OCI-LY1 (cell line): Measurements from ENCODE around the gene EAPP.
"Not testable (repeated sequence)": the region's sequence is repeated elsewhere in the genome, so short reads cannot be mapped to it uniquely, and the experiment has no call there.

Source experiments
- H2AFZ ChIP-seq: fragments of 200-600 bp; sonication (generic), shearing (Covaris generic); 2 replicates; pipeline ENCODE4 v1.6.0; 2014; ENCODE audit warnings: antibody characterized with exemption, mild to moderate bottlenecking, low read length
- H3F3A ChIP-seq: fragments of 200-600 bp; sonication (generic), shearing (Covaris generic); 2 replicates; pipeline ENCODE4 v1.6.0; 2014; ENCODE audit warnings: mild to moderate bottlenecking, antibody characterized with exemption, low read length, moderate library complexity; ENCODE audit not compliant: insufficient read depth
- H3K27ac ChIP-seq: fragments of 200-600 bp; sonication (generic); 2 replicates; pipeline ENCODE4 v1.5.1; 2014; ENCODE audit warnings: low read length, mixed run types, mild to moderate bottlenecking, low read depth; ENCODE audit not compliant: poor library complexity, severe bottlenecking
- H3K27me3 ChIP-seq: fragments of 200-600 bp; sonication (generic); 2 replicates; pipeline ENCODE4 v1.6.0; 2014; ENCODE audit warnings: antibody characterized with exemption, mild to moderate bottlenecking, low read length, moderate library complexity; ENCODE audit not compliant: insufficient read depth
- H3K36me3 ChIP-seq: fragments of 200-600 bp; sonication (generic); 2 replicates; pipeline ENCODE4 v1.6.1; 2014; ENCODE audit warnings: mild to moderate bottlenecking, antibody characterized with exemption, low read length, moderate library complexity, mixed read lengths; ENCODE audit not compliant: insufficient read depth
- H3K4me1 ChIP-seq: fragments of 200-600 bp; sonication (generic); 2 replicates; pipeline ENCODE4 v1.5.1; 2014; ENCODE audit warnings: mild to moderate bottlenecking, low read length, moderate library complexity; ENCODE audit not compliant: insufficient read depth, severe bottlenecking
- H3K4me2 ChIP-seq: fragments of 200-600 bp; sonication (generic), shearing (Covaris generic); 2 replicates; pipeline ENCODE4 v1.6.1; 2014; ENCODE audit warnings: low read length
- H3K4me3 ChIP-seq: fragments of 200-600 bp; sonication (generic); 2 replicates; pipeline ENCODE4 v1.5.1; 2014; ENCODE audit warnings: low read length, low read depth, mild to moderate bottlenecking, mixed read lengths; ENCODE audit not compliant: poor library complexity, severe bottlenecking
- H3K79me2 ChIP-seq: fragments of 200-600 bp; shearing (Covaris generic); 2 replicates; pipeline ENCODE4 v1.6.1; 2016; ENCODE audit warnings: mixed run types, low read length, mixed read lengths; ENCODE audit not compliant: insufficient read depth
- H3K9ac ChIP-seq: fragments of 200-600 bp; sonication (generic), shearing (Covaris generic); 2 replicates; pipeline ENCODE4 v1.6.1; 2014; ENCODE audit warnings: mild to moderate bottlenecking, low read length, mixed read lengths
- H3K9me2 ChIP-seq: fragments of 200-600 bp; sonication (generic), shearing (Covaris generic); 2 replicates; pipeline ENCODE4 v1.6.1; 2014; ENCODE audit warnings: low read depth, mild to moderate bottlenecking, low read length, mixed read lengths
- H3K9me3 ChIP-seq: fragments of 200-600 bp; shearing (Covaris generic); 2 replicates; pipeline ENCODE4 v1.6.1; 2014; ENCODE audit warnings: low read length, mixed read lengths
- H4K20me1 ChIP-seq: fragments of 200-600 bp; sonication (generic), shearing (Covaris generic); 2 replicates; pipeline ENCODE4 v1.6.0; 2016; ENCODE audit warnings: mild to moderate bottlenecking, low read length; ENCODE audit not compliant: insufficient read depth
- EZH2 ChIP-seq: fragments of 200-600 bp; sonication (generic), shearing (Covaris generic); IDR thresholded peaks from 2 replicates; pipeline ENCODE4 v1.8.0; 2017; ENCODE audit warnings: borderline replicate concordance, mixed run types, mild to moderate bottlenecking, antibody characterized with exemption, low read length, moderate library complexity, mixed read lengths
- TF ChIP-seq, protein P1 (sequence below): fragments of 200-600 bp; sonication (generic), shearing (Covaris generic); IDR thresholded peaks from 2 replicates; pipeline ENCODE4 v1.5.1; 2017; ENCODE audit warnings: mild to moderate bottlenecking, antibody characterized with exemption, low read length, moderate library complexity, mixed read lengths

Gene EAPP

GRCh38 chr14:34540181-34541059 lies 919 bp upstream of the EAPP start:
- Histone ChIP-seq H3K4me1 (peaks cover 22% of the 10 kb centered on the region), H3K79me2 (peaks cover 22% of the 10 kb centered on the region), H3K4me3 (peak overlapping the region; percentile 90), H3K9ac (peak overlapping the region; percentile 37; the same call in 1 of the 2 replicates), H3K4me2 (peak overlapping the region; percentile 28; the same call in 1 of the 2 replicates)
- H3K9me3 ChIP-seq, H3K9me2 ChIP-seq, H2AFZ ChIP-seq, H3K36me3 ChIP-seq, H3F3A ChIP-seq, H3K27me3 ChIP-seq, H3K27ac ChIP-seq, H4K20me1 ChIP-seq: not testable (repeated sequence)

DNA sequence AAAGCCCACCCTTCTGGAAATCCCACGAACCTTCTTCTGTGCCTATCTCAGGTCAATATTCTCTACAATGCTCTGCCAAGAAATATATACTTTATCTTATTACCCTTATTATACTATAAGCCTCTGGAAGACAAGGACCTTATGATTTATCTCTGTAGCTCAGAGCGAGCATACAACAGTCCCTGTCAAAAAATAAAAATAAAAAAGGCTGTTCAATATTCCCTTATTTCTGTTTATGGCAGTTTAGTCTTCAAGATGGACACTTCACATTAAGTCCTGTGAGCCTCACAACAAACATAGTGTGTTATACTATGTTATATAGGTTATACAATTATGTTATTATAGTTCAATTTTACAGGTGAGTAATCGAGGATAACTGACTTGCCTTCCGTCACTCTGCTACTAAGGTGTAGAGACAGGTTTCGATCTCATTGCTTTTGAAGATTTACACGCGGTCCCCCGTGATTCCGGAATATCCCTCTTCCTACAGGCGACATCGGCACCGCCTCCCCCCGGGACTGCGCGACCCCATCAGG lies 562 bp downstream of the EAPP start:
- no peaks in the 10 kb centered on the region for H3K9me2 ChIP-seq
- peaks cover 22% of the 10 kb centered on the region for H3K79me2 ChIP-seq
- H3F3A ChIP-seq: no peaks in the 10 kb centered on the region
- H3K36me3 ChIP-seq: peaks cover 15% of the 10 kb centered on the region; the same call in 1 of the 2 replicates
- H3K9ac ChIP-seq: peak overlapping the region; percentile 79
- no peaks in the 10 kb centered on the region for H3K9me3 ChIP-seq
- no peak overlapping the region for H2AFZ ChIP-seq
- H3K4me2 ChIP-seq: peak overlapping the region; percentile 71
- H4K20me1 ChIP-seq: no peaks in the 10 kb centered on the region
- H3K4me1 ChIP-seq: peaks cover 22% of the 10 kb centered on the region
- H3K4me3 ChIP-seq: peak overlapping the region; percentile 90
- peak overlapping the region; percentile 27 for H3K27ac ChIP-seq
- H3K27me3 ChIP-seq: no peaks in the 10 kb centered on the region
- TF ChIP-seq, protein P1, sequence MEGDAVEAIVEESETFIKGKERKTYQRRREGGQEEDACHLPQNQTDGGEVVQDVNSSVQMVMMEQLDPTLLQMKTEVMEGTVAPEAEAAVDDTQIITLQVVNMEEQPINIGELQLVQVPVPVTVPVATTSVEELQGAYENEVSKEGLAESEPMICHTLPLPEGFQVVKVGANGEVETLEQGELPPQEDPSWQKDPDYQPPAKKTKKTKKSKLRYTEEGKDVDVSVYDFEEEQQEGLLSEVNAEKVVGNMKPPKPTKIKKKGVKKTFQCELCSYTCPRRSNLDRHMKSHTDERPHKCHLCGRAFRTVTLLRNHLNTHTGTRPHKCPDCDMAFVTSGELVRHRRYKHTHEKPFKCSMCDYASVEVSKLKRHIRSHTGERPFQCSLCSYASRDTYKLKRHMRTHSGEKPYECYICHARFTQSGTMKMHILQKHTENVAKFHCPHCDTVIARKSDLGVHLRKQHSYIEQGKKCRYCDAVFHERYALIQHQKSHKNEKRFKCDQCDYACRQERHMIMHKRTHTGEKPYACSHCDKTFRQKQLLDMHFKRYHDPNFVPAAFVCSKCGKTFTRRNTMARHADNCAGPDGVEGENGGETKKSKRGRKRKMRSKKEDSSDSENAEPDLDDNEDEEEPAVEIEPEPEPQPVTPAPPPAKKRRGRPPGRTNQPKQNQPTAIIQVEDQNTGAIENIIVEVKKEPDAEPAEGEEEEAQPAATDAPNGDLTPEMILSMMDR: no peak
- TF ChIP-seq EZH2: no peak

DNA sequence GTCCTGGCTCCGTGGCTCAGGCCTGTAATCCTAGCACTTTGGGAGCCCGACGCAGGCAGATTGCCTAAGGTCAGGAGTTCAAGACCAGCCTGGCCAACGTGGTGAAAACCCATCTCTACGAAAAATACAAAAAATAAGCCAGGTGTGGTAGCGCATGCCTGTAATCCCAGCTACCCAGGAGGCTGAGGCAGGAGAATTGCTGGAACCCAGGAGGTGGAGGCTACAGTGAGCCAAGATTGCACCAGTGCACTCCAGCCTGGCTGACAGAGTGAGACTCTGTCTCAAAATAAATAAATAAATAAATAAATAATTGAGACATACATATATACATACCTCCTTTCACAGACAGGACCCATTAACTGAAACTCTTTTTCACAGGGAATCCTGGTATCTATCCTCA lies 1.4 kb downstream of the EAPP start:
- H3K27ac ChIP-seq, H3F3A ChIP-seq, H3K9me2 ChIP-seq, H4K20me1 ChIP-seq, H3K9me3 ChIP-seq, H2AFZ ChIP-seq, H3K27me3 ChIP-seq, H3K9ac ChIP-seq: not testable (repeated sequence)
- peaks cover 22% of the 10 kb centered on the region for H3K79me2 ChIP-seq
- peaks cover 23% of the 10 kb centered on the region for H3K36me3 ChIP-seq
- peaks cover 22% of the 10 kb centered on the region for H3K4me1 ChIP-seq
- peak overlapping the region; percentile 71 for H3K4me2 ChIP-seq
- H3K4me3 ChIP-seq: peak overlapping the region; percentile 90

DNA sequence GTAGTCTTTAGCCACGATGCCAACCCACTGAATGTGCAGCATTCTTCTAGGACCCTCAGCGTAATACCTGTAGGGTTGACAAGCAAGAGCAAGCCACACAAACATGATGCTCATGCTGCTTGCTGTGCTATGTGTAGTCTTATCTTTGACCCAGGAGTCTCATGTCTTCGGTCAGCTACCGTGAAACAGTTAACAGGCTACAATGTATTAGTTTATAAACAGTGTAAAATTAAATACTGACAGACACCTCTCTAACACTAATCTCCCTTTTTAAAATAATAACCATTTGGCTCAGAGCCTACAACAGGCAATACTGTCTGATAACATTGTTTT lies 1.9 kb downstream of the EAPP start:
- Histone ChIP-seq H3K4me3 (peak overlapping the region; percentile 16), H3K79me2 (peaks cover 22% of the 10 kb centered on the region), H4K20me1 (no peaks in the 10 kb centered on the region), H3K27ac (no peak overlapping the region), H3F3A (no peaks in the 10 kb centered on the region), H3K9me3 (no peaks in the 10 kb centered on the region), H3K36me3 (peaks cover 24% of the 10 kb centered on the region), H2AFZ (no peak overlapping the region), H3K9ac (no peak overlapping the region; the same call in 1 of the 2 replicates), H3K4me1 (peaks cover 22% of the 10 kb centered on the region), H3K9me2 (no peaks in the 10 kb centered on the region), H3K27me3 (no peaks in the 10 kb centered on the region), H3K4me2 (peak overlapping the region; percentile 19; the same call in 1 of the 2 replicates)
- TF ChIP-seq, protein P1: no peak
- TF ChIP-seq EZH2: no peak
